H1 (cell line): ENCODE data around the gene PODN. TPM values are rescaled to one million over a fixed set of nuclear protein-coding genes. Genes with fewer than 3 reads are reported as not detected.

Source experiments
- CREB1 ChIP-seq: IDR thresholded peaks from 2 replicates; pipeline ENCODE4 v1.6.1; 2012; ENCODE audit warnings: inconsistent platforms
- KDM5A ChIP-seq: fragments of 200-600 bp; IDR thresholded peaks from 2 replicates; pipeline ENCODE4 v1.7.1; 2012; ENCODE audit warnings: mild to moderate bottlenecking, low read length, inconsistent platforms, mixed read lengths
- SP1 ChIP-seq: IDR thresholded peaks from 2 replicates; pipeline ENCODE4 v1.6.1; 2011; ENCODE audit warnings: low read depth, low read length
- polyA plus RNA-seq, 7 experiments: library from polyadenylated mRNA; depleted of rRNA in 3 of 7; stranded (reverse) in 5 of 7; unstranded in 2 of 7; fragments of >200 nt in 5 of 7; fragments of 200-250 nt in 2 of 7; gene quantifications; 1 replicate in 5 of 7; 2 replicates in 1 of 7; 4 replicates in 1 of 7; pipeline versions ENCODE4 v1.2.1 to v1.2.3, GENCODE V29; 2011 to 2013; ENCODE audit warnings: missing spikeins in 2 of 7, mixed read lengths in 2 of 7
- total RNA-seq: library from RNA; stranded (reverse); fragmentation: NEBNext Ultra II Directional; extraction: Animal tissue kit (Norgen Biotek cat#: 25700); gene quantifications from 2 replicates; pipeline ENCODE4 v1.2.1, GENCODE V29; 2021
- TF ChIP-seq, protein P1 (sequence below): fragments of 300-600 bp; sonication (generic); IDR thresholded peaks from 2 replicates; pipeline ENCODE4 v1.7.1; 2012; ENCODE audit warnings: low read length, moderate library complexity, mild to moderate bottlenecking, inconsistent platforms; ENCODE audit not compliant: insufficient replicate concordance

Gene PODN
- total and polyA plus RNA-seq, 2 of the 8 experiments (the other 6 are each of a cell fraction or from before 2014, with no cell fraction given), result 0.11 to 0.17 TPM

DNA sequence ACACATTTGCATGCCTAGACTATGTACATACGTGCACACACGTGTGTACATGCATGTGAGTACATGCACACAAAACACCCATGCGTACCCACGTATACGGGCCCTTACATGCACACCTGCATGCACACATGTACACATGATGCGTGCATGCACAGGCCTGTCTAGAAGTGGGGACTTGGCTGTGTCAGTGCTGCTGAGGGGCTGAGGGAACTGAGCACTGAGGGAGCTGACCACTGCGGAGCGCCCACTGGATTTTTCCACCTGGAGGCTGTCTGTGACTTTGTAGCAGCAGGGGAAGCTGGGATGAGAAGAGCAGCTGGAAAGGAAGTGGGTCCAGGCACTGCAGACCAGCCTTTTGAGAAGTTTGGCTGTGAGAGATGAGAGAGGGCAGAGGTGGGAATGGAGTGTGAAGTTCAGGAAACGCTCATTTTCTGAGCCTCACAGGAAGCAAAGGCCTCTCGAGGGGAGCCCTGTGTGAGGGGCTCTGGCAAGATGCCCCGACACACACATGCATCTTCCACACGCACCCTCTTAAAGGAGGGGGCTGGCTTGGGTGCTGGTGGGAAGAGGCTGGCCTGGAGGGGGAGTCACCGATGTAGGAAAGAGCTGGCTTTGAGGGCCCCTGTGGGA is 20.9 kb downstream of the PODN start (continued):
- TF ChIP-seq, protein P1, sequence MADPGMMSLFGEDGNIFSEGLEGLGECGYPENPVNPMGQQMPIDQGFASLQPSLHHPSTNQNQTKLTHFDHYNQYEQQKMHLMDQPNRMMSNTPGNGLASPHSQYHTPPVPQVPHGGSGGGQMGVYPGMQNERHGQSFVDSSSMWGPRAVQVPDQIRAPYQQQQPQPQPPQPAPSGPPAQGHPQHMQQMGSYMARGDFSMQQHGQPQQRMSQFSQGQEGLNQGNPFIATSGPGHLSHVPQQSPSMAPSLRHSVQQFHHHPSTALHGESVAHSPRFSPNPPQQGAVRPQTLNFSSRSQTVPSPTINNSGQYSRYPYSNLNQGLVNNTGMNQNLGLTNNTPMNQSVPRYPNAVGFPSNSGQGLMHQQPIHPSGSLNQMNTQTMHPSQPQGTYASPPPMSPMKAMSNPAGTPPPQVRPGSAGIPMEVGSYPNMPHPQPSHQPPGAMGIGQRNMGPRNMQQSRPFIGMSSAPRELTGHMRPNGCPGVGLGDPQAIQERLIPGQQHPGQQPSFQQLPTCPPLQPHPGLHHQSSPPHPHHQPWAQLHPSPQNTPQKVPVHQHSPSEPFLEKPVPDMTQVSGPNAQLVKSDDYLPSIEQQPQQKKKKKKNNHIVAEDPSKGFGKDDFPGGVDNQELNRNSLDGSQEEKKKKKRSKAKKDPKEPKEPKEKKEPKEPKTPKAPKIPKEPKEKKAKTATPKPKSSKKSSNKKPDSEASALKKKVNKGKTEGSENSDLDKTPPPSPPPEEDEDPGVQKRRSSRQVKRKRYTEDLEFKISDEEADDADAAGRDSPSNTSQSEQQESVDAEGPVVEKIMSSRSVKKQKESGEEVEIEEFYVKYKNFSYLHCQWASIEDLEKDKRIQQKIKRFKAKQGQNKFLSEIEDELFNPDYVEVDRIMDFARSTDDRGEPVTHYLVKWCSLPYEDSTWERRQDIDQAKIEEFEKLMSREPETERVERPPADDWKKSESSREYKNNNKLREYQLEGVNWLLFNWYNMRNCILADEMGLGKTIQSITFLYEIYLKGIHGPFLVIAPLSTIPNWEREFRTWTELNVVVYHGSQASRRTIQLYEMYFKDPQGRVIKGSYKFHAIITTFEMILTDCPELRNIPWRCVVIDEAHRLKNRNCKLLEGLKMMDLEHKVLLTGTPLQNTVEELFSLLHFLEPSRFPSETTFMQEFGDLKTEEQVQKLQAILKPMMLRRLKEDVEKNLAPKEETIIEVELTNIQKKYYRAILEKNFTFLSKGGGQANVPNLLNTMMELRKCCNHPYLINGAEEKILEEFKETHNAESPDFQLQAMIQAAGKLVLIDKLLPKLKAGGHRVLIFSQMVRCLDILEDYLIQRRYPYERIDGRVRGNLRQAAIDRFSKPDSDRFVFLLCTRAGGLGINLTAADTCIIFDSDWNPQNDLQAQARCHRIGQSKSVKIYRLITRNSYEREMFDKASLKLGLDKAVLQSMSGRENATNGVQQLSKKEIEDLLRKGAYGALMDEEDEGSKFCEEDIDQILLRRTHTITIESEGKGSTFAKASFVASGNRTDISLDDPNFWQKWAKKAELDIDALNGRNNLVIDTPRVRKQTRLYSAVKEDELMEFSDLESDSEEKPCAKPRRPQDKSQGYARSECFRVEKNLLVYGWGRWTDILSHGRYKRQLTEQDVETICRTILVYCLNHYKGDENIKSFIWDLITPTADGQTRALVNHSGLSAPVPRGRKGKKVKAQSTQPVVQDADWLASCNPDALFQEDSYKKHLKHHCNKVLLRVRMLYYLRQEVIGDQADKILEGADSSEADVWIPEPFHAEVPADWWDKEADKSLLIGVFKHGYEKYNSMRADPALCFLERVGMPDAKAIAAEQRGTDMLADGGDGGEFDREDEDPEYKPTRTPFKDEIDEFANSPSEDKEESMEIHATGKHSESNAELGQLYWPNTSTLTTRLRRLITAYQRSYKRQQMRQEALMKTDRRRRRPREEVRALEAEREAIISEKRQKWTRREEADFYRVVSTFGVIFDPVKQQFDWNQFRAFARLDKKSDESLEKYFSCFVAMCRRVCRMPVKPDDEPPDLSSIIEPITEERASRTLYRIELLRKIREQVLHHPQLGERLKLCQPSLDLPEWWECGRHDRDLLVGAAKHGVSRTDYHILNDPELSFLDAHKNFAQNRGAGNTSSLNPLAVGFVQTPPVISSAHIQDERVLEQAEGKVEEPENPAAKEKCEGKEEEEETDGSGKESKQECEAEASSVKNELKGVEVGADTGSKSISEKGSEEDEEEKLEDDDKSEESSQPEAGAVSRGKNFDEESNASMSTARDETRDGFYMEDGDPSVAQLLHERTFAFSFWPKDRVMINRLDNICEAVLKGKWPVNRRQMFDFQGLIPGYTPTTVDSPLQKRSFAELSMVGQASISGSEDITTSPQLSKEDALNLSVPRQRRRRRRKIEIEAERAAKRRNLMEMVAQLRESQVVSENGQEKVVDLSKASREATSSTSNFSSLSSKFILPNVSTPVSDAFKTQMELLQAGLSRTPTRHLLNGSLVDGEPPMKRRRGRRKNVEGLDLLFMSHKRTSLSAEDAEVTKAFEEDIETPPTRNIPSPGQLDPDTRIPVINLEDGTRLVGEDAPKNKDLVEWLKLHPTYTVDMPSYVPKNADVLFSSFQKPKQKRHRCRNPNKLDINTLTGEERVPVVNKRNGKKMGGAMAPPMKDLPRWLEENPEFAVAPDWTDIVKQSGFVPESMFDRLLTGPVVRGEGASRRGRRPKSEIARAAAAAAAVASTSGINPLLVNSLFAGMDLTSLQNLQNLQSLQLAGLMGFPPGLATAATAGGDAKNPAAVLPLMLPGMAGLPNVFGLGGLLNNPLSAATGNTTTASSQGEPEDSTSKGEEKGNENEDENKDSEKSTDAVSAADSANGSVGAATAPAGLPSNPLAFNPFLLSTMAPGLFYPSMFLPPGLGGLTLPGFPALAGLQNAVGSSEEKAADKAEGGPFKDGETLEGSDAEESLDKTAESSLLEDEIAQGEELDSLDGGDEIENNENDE, result no peak
- no peak for TF ChIP-seq SP1
- no peak for TF ChIP-seq KDM5A
- TF ChIP-seq CREB1, result no peak
